ENCODE data around the gene PREX1. TPM values are rescaled to one million over a fixed set of nuclear protein-coding genes. Genes with fewer than 3 reads are reported as not detected.
"Not testable (repeated sequence)": the region's sequence is repeated elsewhere in the genome, so short reads cannot be mapped to it uniquely, and the experiment has no call there.

Gene PREX1
- total RNA-seq, 1 donor from 2014 or later: 65.5 TPM

GRCh38 chr20:48599748-48600469, 227.9 kb downstream of the PREX1 start:
- Mint-ChIP-seq H3K27ac (no peak overlapping the region), H3K4me3 (no peak overlapping the region), H3K27me3 (no peaks in the 10 kb centered on the region), H3K9me3 (no peaks in the 10 kb centered on the region), H3K4me1 (no peaks in the 10 kb centered on the region), H3K36me3 (ENCODE audit: low read depth) (no peaks in the 10 kb centered on the region)
- DNase-seq: no peak
- intact Hi-C loops (cut with micrococcal nuclease): no loop called here

GRCh38 chr20:48599106-48599747, 228.6 kb downstream of the PREX1 start:
- intact Hi-C loops (cut with micrococcal nuclease): no loop called here
- H3K4me1 Mint-ChIP-seq: no peaks in the 10 kb centered on the region
- H3K27me3 Mint-ChIP-seq: no peaks in the 10 kb centered on the region
- H3K36me3 Mint-ChIP-seq (ENCODE audit: low read depth): no peaks in the 10 kb centered on the region
- H3K27ac Mint-ChIP-seq: no peak overlapping the region
- DNase-seq: no peak
- no peak overlapping the region for H3K4me3 Mint-ChIP-seq
- no peaks in the 10 kb centered on the region for H3K9me3 Mint-ChIP-seq

GRCh38 chr20:48598303-48598941, 229.4 kb downstream of the PREX1 start:
- H3K9me3 Mint-ChIP-seq; intact Hi-C loops (cut with micrococcal nuclease); H3K27ac Mint-ChIP-seq; H3K4me1 Mint-ChIP-seq; H3K27me3 Mint-ChIP-seq; H3K4me3 Mint-ChIP-seq; H3K36me3 Mint-ChIP-seq (ENCODE audit: low read depth); DNase-seq: not testable (repeated sequence)

- Mint-ChIP-seq H3K4me1 (no peaks in the 10 kb centered on the region), H3K27ac (no peak overlapping the region), H3K36me3 (ENCODE audit: low read depth) (no peaks in the 10 kb centered on the region), H3K4me3 (no peak overlapping the region), H3K9me3 (no peaks in the 10 kb centered on the region), H3K27me3 (no peaks in the 10 kb centered on the region)
- intact Hi-C loops (cut with micrococcal nuclease): no loop called here
- no peak for DNase-seq
These were observed 230.1 kb downstream of the PREX1 start for GRCh38 chr20:48597521-48598302.

GRCh38 chr20:48596334-48596898, 231.4 kb downstream of the PREX1 start:
- H3K4me3 Mint-ChIP-seq: no peak overlapping the region
- no peaks in the 10 kb centered on the region for H3K27me3 Mint-ChIP-seq
- DNase-seq: no peak
- H3K4me1 Mint-ChIP-seq: no peaks in the 10 kb centered on the region
- H3K36me3 Mint-ChIP-seq (ENCODE audit: low read depth): no peaks in the 10 kb centered on the region
- H3K9me3 Mint-ChIP-seq: no peaks in the 10 kb centered on the region
- intact Hi-C loops (cut with micrococcal nuclease): no loop called here
- no peak overlapping the region for H3K27ac Mint-ChIP-seq

GRCh38 chr20:48595495-48596333, 232.1 kb downstream of the PREX1 start:
- no peaks in the 10 kb centered on the region for H3K4me1 Mint-ChIP-seq
- no peak for DNase-seq
- H3K4me3 Mint-ChIP-seq: no peak overlapping the region
- intact Hi-C loops (cut with micrococcal nuclease): no loop called here
- H3K36me3 Mint-ChIP-seq (ENCODE audit: low read depth): no peaks in the 10 kb centered on the region
- H3K27ac Mint-ChIP-seq: no peak overlapping the region
- H3K27me3 Mint-ChIP-seq: no peaks in the 10 kb centered on the region
- no peaks in the 10 kb centered on the region for H3K9me3 Mint-ChIP-seq

GRCh38 chr20:48594533-48594932, 233.3 kb downstream of the PREX1 start:
- H3K4me1 Mint-ChIP-seq: no peaks in the 10 kb centered on the region
- intact Hi-C loops (cut with micrococcal nuclease): no loop called here
- H3K36me3 Mint-ChIP-seq (ENCODE audit: low read depth): no peaks in the 10 kb centered on the region
- H3K9me3 Mint-ChIP-seq: no peaks in the 10 kb centered on the region
- H3K4me3 Mint-ChIP-seq: no peak overlapping the region
- H3K27me3 Mint-ChIP-seq: no peaks in the 10 kb centered on the region
- H3K27ac Mint-ChIP-seq: no peak overlapping the region
- no peak for DNase-seq

GRCh38 chr20:48592107-48592940, 235.5 kb downstream of the PREX1 start:
- no peak overlapping the region for H3K27ac Mint-ChIP-seq
- no peaks in the 10 kb centered on the region for H3K4me1 Mint-ChIP-seq
- no peak overlapping the region for H3K4me3 Mint-ChIP-seq
- DNase-seq: no peak
- intact Hi-C loops (cut with micrococcal nuclease): no loop called here
- H3K27me3 Mint-ChIP-seq: peaks cover 2% of the 10 kb centered on the region
- H3K9me3 Mint-ChIP-seq: no peaks in the 10 kb centered on the region
- H3K36me3 Mint-ChIP-seq (ENCODE audit: low read depth): no peaks in the 10 kb centered on the region

- no peak overlapping the region for H3K4me3 Mint-ChIP-seq
- no peaks in the 10 kb centered on the region for H3K4me1 Mint-ChIP-seq
- no peak overlapping the region for H3K27ac Mint-ChIP-seq
- no peaks in the 10 kb centered on the region for H3K9me3 Mint-ChIP-seq
- intact Hi-C loops (cut with micrococcal nuclease): no loop called here
- H3K27me3 Mint-ChIP-seq: peaks cover 12% of the 10 kb centered on the region
- H3K36me3 Mint-ChIP-seq (ENCODE audit: low read depth): no peaks in the 10 kb centered on the region
- no peak for DNase-seq
These were observed 241.1 kb downstream of the PREX1 start for GRCh38 chr20:48586730-48587129.

- peaks cover 12% of the 10 kb centered on the region for H3K27me3 Mint-ChIP-seq
- no peak for DNase-seq
- no peaks in the 10 kb centered on the region for H3K4me1 Mint-ChIP-seq
- no peak overlapping the region for H3K27ac Mint-ChIP-seq
- H3K9me3 Mint-ChIP-seq: no peaks in the 10 kb centered on the region
- intact Hi-C loops (cut with micrococcal nuclease): no loop called here
- H3K4me3 Mint-ChIP-seq: no peak overlapping the region
- no peaks in the 10 kb centered on the region for H3K36me3 Mint-ChIP-seq (ENCODE audit: low read depth)
These were observed 242.5 kb downstream of the PREX1 start for GRCh38 chr20:48585061-48585870.

- no peak overlapping the region for H3K27ac Mint-ChIP-seq
- peaks cover 12% of the 10 kb centered on the region for H3K27me3 Mint-ChIP-seq
- intact Hi-C loops (cut with micrococcal nuclease): no loop called here
- H3K4me3 Mint-ChIP-seq: no peak overlapping the region
- no peaks in the 10 kb centered on the region for H3K4me1 Mint-ChIP-seq
- DNase-seq: no peak
- no peaks in the 10 kb centered on the region for H3K36me3 Mint-ChIP-seq (ENCODE audit: low read depth)
- no peaks in the 10 kb centered on the region for H3K9me3 Mint-ChIP-seq
These were observed 243.3 kb downstream of the PREX1 start for GRCh38 chr20:48584391-48585060.

Measured in activated CD4-positive, alpha-beta T cell treated with anti-CD3 and anti-CD28 coated beads, Interleukin-2, amount 10 ng/mL, durations not matched to agents 24 days and 14 days (primary cell).